GM23338 (cell line): Measurements from ENCODE around the gene DNAH10. TPM values are rescaled to one million over a fixed set of nuclear protein-coding genes. Genes with fewer than 3 reads are reported as not detected.

ENCODE experiments used
- ATAC-seq: fragments of 200-7000 bp; cut with Tn5 transposase; 3 replicates; pipeline ENCODE4 v1.9.1; 2020
- DNase-seq: peaks from one replicate; pipeline ENCODE4 v3.0.0-alpha.2; 2015; ENCODE audit warnings: low spot score
- H2AFZ ChIP-seq: fragments of 200-600 bp; sonication (generic); 2 replicates; pipeline ENCODE4 v1.8.0; 2016; ENCODE audit warnings: antibody characterized with exemption, mild to moderate bottlenecking, moderate library complexity
- H3F3A ChIP-seq: fragments of 200-600 bp; sonication (generic); replicated peaks from 2 replicates; pipeline ENCODE4 v1.8.0; 2017; ENCODE audit warnings: antibody characterized with exemption, mixed run types, low read depth
- H3K27ac ChIP-seq: fragments of 200-600 bp; sonication (generic); 2 replicates; pipeline ENCODE4 v1.6.1; 2016; ENCODE audit warnings: low read depth
- H3K27me3 ChIP-seq: fragments of 200-600 bp; sonication (generic); 2 replicates; pipeline ENCODE4 v1.8.0; 2016; ENCODE audit warnings: mild to moderate bottlenecking, mixed run types, moderate library complexity; ENCODE audit not compliant: insufficient read depth
- H3K36me3 ChIP-seq: fragments of 200-600 bp; sonication (generic); 2 replicates; pipeline ENCODE4 v1.8.0; 2016; ENCODE audit warnings: mild to moderate bottlenecking; ENCODE audit not compliant: insufficient read depth
- H3K4me1 ChIP-seq: fragments of 200-600 bp; sonication (generic); 2 replicates; pipeline ENCODE4 v1.8.0; 2016; ENCODE audit warnings: mild to moderate bottlenecking, moderate library complexity; ENCODE audit not compliant: insufficient read depth
- H3K4me2 ChIP-seq: fragments of 200-600 bp; sonication (generic); 2 replicates; pipeline ENCODE4 v1.7.1; 2017; ENCODE audit warnings: mixed run types
- H3K4me3 ChIP-seq: fragments of 200-600 bp; sonication (generic); 2 replicates; pipeline ENCODE4 v1.6.1; 2016; ENCODE audit warnings: mixed run types
- H3K79me2 ChIP-seq: fragments of 200-600 bp; sonication (generic); replicated peaks from 2 replicates; pipeline ENCODE4 v1.8.0; 2017; ENCODE audit warnings: mild to moderate bottlenecking; ENCODE audit not compliant: insufficient read depth
- H3K9me2 ChIP-seq: fragments of 200-600 bp; sonication (generic); 2 replicates; pipeline ENCODE4 v1.8.0; 2017; ENCODE audit not compliant: insufficient read depth
- H4K20me1 ChIP-seq: fragments of 200-600 bp; sonication (generic); replicated peaks from 2 replicates; pipeline ENCODE4 v1.8.0; 2017; ENCODE audit warnings: mild to moderate bottlenecking; ENCODE audit not compliant: insufficient read depth
- H3K27ac Mint-ChIP-seq: 2 replicates; pipeline ENCODE4 v1.8.0; 2020; ENCODE audit warnings: inconsistent platforms, mild to moderate bottlenecking, moderate library complexity, mixed read lengths
- H3K27me3 Mint-ChIP-seq: 3 replicates; pipeline ENCODE4 v1.8.0; 2022; ENCODE audit warnings: low read depth, mild to moderate bottlenecking, moderate library complexity, mixed read lengths, inconsistent platforms; ENCODE audit not compliant: insufficient read depth, poor library complexity
- H3K36me3 Mint-ChIP-seq: 3 replicates; pipeline ENCODE4 v1.8.0; 2021; ENCODE audit warnings: low read depth, mild to moderate bottlenecking, inconsistent platforms, moderate library complexity, mixed read lengths
- H3K4me1 Mint-ChIP-seq: 3 replicates; pipeline ENCODE4 v1.8.0; 2020; ENCODE audit warnings: mild to moderate bottlenecking, inconsistent platforms, mixed read lengths
- H3K4me3 Mint-ChIP-seq: 3 replicates; pipeline ENCODE4 v1.8.0; 2021; ENCODE audit warnings: moderate library complexity, mild to moderate bottlenecking, inconsistent platforms, mixed read lengths
- H3K9me3 Mint-ChIP-seq: 3 replicates; pipeline ENCODE4 v1.8.0; 2020; ENCODE audit warnings: moderate library complexity, mild to moderate bottlenecking, inconsistent platforms, mixed read lengths
- CREB1 ChIP-seq: fragments of 250-450 bp; sonication (Bioruptor Pico); IDR thresholded peaks from 2 replicates; pipeline ENCODE4 v1.5.0; 2020; ENCODE audit warnings: low read depth, mild to moderate bottlenecking, moderate library complexity
- ETS1 ChIP-seq: IDR thresholded peaks from 2 replicates; pipeline ENCODE4 v1.6.1; 2016; ENCODE audit warnings: antibody characterized with exemption
- EZH2 ChIP-seq: fragments of 200-600 bp; sonication (generic); IDR thresholded peaks from one replicate; pipeline ENCODE4 v1.8.0; 2017; ENCODE audit warnings: antibody characterized with exemption, mild to moderate bottlenecking, low read depth; ENCODE audit not compliant: unreplicated experiment
- EZH2phosphoT487 ChIP-seq: fragments of 200-600 bp; sonication (generic); IDR thresholded peaks from one replicate; pipeline ENCODE4 v1.8.1; 2018; ENCODE audit warnings: antibody characterized with exemption; ENCODE audit not compliant: unreplicated experiment
- NANOG ChIP-seq: IDR thresholded peaks from 2 replicates; pipeline ENCODE4 v1.6.1; 2016; ENCODE audit warnings: antibody characterized with exemption, borderline replicate concordance
- POLR2AphosphoS5 ChIP-seq: IDR thresholded peaks from 2 replicates; pipeline ENCODE4 v1.6.1; 2016; ENCODE audit warnings: antibody characterized with exemption, low read depth
- STAT1 ChIP-seq: IDR thresholded peaks from one replicate; pipeline ENCODE4 v1.6.1; 2016; ENCODE audit warnings: antibody characterized with exemption; ENCODE audit not compliant: unreplicated experiment
- ZNF114 ChIP-seq: fragments of 250-450 bp; sonication (Bioruptor Pico); IDR thresholded peaks from 2 replicates; pipeline ENCODE4 v1.5.0; 2020; ENCODE audit warnings: mild to moderate bottlenecking, moderate library complexity
- ZNF331 ChIP-seq: fragments of 250-450 bp; sonication (Bioruptor Pico); IDR thresholded peaks from 2 replicates; pipeline ENCODE4 v1.5.0; 2020; ENCODE audit warnings: low read depth, mild to moderate bottlenecking, moderate library complexity
- polyA plus RNA-seq: library from polyadenylated mRNA; unstranded; fragments of >200 nt; fragmentation: Nextera tagmentation; extraction: Ambion mirVana; gene quantifications from 2 replicates; pipeline ENCODE4 v1.2.1, GENCODE V29; 2016
- total RNA-seq: library from RNA; depleted of rRNA; stranded (reverse); fragments of >200 nt; shearing (Covaris generic); gene quantifications from 2 replicates; pipeline ENCODE4 v1.2.3, GENCODE V29; 2014
- TF ChIP-seq, protein P1 (sequence below): fragments of 250-450 bp; sonication (Bioruptor Pico); IDR thresholded peaks from 2 replicates; pipeline ENCODE4 v1.5.0; 2020; ENCODE audit warnings: mild to moderate bottlenecking, moderate library complexity

The DNAH10 gene
- total and polyA plus RNA-seq, 2 experiments from 2014 or later, result 0.03 TPM

- peaks cover 74% of the 10 kb centered on the region for H3K27me3 Mint-ChIP-seq
- Histone ChIP-seq H3K9me2 (no peaks in the 10 kb centered on the region), H3K36me3 (no peaks in the 10 kb centered on the region), H3K27me3 (peaks cover 100% of the 10 kb centered on the region), H3K4me2 (no peak overlapping the region), H2AFZ (no peak overlapping the region), H3K79me2 (no peaks in the 10 kb centered on the region), H3K27ac (no peak overlapping the region), H4K20me1 (peaks cover 19% of the 10 kb centered on the region), H3K4me1 (no peaks in the 10 kb centered on the region), H3K4me3 (no peak overlapping the region), H3F3A (no peaks in the 10 kb centered on the region)
- H3K36me3 Mint-ChIP-seq, result no peaks in the 10 kb centered on the region
- H3K4me3 Mint-ChIP-seq, result no peak overlapping the region
- no peak overlapping the region for H3K27ac Mint-ChIP-seq
- no peaks in the 10 kb centered on the region; the same call in 2 of the 3 replicates for H3K4me1 Mint-ChIP-seq
- TF ChIP-seq EZH2phosphoT487 (no peak), NANOG (no peak), POLR2AphosphoS5 (no peak), ZNF114 (CRISPR knock-in tag) (no peak)
- H3K9me3 Mint-ChIP-seq, result no peaks in the 10 kb centered on the region
- no peak for ATAC-seq
- DNase-seq, result no peak
Observed at GRCh38 chr12:123961585-123962345, 199.7 kb downstream of the DNAH10 start.

- H3K36me3 ChIP-seq, result no peaks in the 10 kb centered on the region
- no peaks in the 10 kb centered on the region for H3F3A ChIP-seq
- Mint-ChIP-seq H3K4me3 (no peak overlapping the region), H3K27me3 (peaks cover 81% of the 10 kb centered on the region), H3K27ac (no peak overlapping the region), H3K4me1 (no peaks in the 10 kb centered on the region; the same call in 2 of the 3 replicates), H3K9me3 (no peaks in the 10 kb centered on the region), H3K36me3 (no peaks in the 10 kb centered on the region)
- H3K27me3 ChIP-seq, result peaks cover 100% of the 10 kb centered on the region
- DNase-seq (no peak), ATAC-seq (no peak)
- H3K4me1 ChIP-seq, result no peaks in the 10 kb centered on the region
- no peaks in the 10 kb centered on the region for H3K79me2 ChIP-seq
- H4K20me1 ChIP-seq, result peaks cover 24% of the 10 kb centered on the region
- H3K4me2 ChIP-seq, result no peak overlapping the region
- no peaks in the 10 kb centered on the region for H3K9me2 ChIP-seq
- no peak overlapping the region for H3K27ac ChIP-seq
- H3K4me3 ChIP-seq, result no peak overlapping the region
- H2AFZ ChIP-seq, result no peak overlapping the region
- TF ChIP-seq POLR2AphosphoS5, result no peak
- TF ChIP-seq, protein P1, sequence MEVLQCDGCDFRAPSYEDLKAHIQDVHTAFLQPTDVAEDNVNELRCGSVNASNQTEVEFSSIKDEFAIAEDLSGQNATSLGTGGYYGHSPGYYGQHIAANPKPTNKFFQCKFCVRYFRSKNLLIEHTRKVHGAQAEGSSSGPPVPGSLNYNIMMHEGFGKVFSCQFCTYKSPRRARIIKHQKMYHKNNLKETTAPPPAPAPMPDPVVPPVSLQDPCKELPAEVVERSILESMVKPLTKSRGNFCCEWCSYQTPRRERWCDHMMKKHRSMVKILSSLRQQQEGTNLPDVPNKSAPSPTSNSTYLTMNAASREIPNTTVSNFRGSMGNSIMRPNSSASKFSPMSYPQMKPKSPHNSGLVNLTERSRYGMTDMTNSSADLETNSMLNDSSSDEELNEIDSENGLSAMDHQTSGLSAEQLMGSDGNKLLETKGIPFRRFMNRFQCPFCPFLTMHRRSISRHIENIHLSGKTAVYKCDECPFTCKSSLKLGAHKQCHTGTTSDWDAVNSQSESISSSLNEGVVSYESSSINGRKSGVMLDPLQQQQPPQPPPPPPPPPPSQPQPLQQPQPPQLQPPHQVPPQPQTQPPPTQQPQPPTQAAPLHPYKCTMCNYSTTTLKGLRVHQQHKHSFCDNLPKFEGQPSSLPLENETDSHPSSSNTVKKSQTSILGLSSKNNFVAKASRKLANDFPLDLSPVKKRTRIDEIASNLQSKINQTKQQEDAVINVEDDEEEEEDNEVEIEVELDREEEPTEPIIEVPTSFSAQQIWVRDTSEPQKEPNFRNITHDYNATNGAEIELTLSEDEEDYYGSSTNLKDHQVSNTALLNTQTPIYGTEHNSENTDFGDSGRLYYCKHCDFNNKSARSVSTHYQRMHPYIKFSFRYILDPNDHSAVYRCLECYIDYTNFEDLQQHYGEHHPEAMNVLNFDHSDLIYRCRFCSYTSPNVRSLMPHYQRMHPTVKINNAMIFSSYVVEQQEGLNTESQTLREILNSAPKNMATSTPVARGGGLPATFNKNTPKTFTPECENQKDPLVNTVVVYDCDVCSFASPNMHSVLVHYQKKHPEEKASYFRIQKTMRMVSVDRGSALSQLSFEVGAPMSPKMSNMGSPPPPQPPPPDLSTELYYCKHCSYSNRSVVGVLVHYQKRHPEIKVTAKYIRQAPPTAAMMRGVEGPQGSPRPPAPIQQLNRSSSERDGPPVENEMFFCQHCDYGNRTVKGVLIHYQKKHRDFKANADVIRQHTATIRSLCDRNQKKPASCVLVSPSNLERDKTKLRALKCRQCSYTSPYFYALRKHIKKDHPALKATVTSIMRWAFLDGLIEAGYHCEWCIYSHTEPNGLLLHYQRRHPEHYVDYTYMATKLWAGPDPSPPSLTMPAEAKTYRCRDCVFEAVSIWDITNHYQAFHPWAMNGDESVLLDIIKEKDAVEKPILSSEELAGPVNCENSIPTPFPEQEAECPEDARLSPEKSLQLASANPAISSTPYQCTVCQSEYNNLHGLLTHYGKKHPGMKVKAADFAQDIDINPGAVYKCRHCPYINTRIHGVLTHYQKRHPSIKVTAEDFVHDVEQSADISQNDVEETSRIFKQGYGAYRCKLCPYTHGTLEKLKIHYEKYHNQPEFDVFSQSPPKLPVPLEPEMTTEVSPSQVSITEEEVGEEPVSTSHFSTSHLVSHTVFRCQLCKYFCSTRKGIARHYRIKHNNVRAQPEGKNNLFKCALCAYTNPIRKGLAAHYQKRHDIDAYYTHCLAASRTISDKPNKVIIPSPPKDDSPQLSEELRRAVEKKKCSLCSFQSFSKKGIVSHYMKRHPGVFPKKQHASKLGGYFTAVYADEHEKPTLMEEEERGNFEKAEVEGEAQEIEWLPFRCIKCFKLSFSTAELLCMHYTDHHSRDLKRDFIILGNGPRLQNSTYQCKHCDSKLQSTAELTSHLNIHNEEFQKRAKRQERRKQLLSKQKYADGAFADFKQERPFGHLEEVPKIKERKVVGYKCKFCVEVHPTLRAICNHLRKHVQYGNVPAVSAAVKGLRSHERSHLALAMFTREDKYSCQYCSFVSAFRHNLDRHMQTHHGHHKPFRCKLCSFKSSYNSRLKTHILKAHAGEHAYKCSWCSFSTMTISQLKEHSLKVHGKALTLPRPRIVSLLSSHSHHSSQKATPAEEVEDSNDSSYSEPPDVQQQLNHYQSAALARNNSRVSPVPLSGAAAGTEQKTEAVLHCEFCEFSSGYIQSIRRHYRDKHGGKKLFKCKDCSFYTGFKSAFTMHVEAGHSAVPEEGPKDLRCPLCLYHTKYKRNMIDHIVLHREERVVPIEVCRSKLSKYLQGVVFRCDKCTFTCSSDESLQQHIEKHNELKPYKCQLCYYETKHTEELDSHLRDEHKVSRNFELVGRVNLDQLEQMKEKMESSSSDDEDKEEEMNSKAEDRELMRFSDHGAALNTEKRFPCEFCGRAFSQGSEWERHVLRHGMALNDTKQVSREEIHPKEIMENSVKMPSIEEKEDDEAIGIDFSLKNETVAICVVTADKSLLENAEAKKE (CRISPR knock-in tag), result no peak
- TF ChIP-seq ZNF331 (CRISPR knock-in tag), result no peak
- TF ChIP-seq NANOG, result no peak
- TF ChIP-seq EZH2, result no peak
- no peak for TF ChIP-seq EZH2phosphoT487
- no peak for TF ChIP-seq CREB1 (CRISPR knock-in tag)
- TF ChIP-seq ZNF114 (CRISPR knock-in tag), result no peak
- TF ChIP-seq STAT1, result no peak
- no peak for TF ChIP-seq ETS1
Observed at GRCh38 chr12:123962513-123962912, 200.4 kb downstream of the DNAH10 start.
